Measurements from ENCODE around the gene RBM17.
"Not testable (repeated sequence)": the region's sequence is repeated elsewhere in the genome, so short reads cannot be mapped to it uniquely, and the experiment has no call there.

GRCh38 chr10:6165933-6166332, 77.1 kb downstream of the RBM17 start:
- not testable (repeated sequence) for TF ChIP-seq POLR2A, CTCF (IDR thresholded peaks at IDR 0.05)
